Activated CD4-positive, alpha-beta T cell treated with anti-CD3 and anti-CD28 coated beads, Interleukin-2, amount 10 ng/mL, durations not matched to agents 24 days and 14 days (primary cell): Measurements from ENCODE around the gene STT3B. TPM values are rescaled to one million over a fixed set of nuclear protein-coding genes. Genes with fewer than 3 reads are reported as not detected.
"Not testable (repeated sequence)": the region's sequence is repeated elsewhere in the genome, so short reads cannot be mapped to it uniquely, and the experiment has no call there.

ENCODE experiments used
- DNase-seq: peaks from one replicate; pipeline ENCODE4 v3.0.0; 2022
- H3K27ac Mint-ChIP-seq: one replicate; pipeline ENCODE4 v1.8.0; 2022; ENCODE audit warnings: mild to moderate bottlenecking, mixed read lengths
- H3K27me3 Mint-ChIP-seq: one replicate; pipeline ENCODE4 v1.8.0; 2022; ENCODE audit warnings: mixed read lengths
- H3K36me3 Mint-ChIP-seq: one replicate; pipeline ENCODE4 v1.8.0; 2022; ENCODE audit warnings: low read depth, mild to moderate bottlenecking, mixed read lengths
- H3K4me1 Mint-ChIP-seq: one replicate; pipeline ENCODE4 v1.8.0; 2021; ENCODE audit warnings: mixed read lengths
- H3K4me3 Mint-ChIP-seq: one replicate; pipeline ENCODE4 v1.8.0; 2022; ENCODE audit warnings: mild to moderate bottlenecking, moderate library complexity, mixed read lengths
- H3K9me3 Mint-ChIP-seq: one replicate; pipeline ENCODE4 v1.8.0; 2021; ENCODE audit warnings: mixed read lengths
- intact Hi-C: fragments of 100-400 bp; cut with micrococcal nuclease; formaldehyde crosslinking; loops from one replicate; pipeline ENCODE4 v1.15.1; 2023
- total RNA-seq: library from RNA; stranded (reverse); gene quantifications from 2 replicates; pipeline ENCODE4 v1.2.3, GENCODE V29; 2022

Gene STT3B
- total RNA-seq, 1 donor from 2014 or later = 120 TPM

DNA sequence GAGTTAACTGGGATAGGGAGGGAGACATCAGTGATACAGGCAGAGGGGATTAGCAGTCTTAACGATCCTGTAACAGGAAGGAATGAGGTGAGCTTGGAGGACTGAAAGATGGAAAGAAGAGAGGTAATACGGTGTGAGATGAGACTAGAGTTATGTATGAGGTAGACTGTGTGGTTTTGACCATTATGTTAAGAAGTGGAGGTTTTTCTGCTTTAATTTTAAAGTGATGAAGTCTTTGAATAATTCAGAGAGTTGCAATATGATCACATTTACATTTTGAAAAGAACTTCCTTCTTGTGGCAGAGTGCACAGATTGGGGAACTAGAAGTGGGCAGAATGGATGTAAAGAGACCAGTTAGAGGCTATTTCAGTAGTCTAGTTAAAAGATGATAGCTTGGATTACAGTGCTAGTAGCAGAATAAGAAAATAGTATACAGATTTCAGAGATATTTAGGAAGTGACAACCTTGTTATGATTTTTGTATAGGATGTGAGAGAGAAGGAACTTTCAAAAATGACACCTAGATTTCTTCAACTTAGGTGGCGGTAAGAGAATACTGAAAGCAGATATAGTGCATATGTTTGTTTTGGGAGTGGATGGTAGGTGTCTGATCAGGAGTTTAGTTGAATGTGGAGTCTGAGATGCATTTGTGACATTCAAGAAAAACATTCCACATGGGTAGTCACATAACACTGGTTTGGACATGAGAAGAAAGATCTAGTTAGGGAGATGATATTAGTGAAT is 40.5 kb downstream of the STT3B start:
- intact Hi-C loops = no loop called here
- no peak overlapping the region for H3K4me3 Mint-ChIP-seq
- DNase-seq = no peak
- H3K9me3 Mint-ChIP-seq = no peaks in the 10 kb centered on the region
- peaks cover 46% of the 10 kb centered on the region for H3K4me1 Mint-ChIP-seq
- no peaks in the 10 kb centered on the region for H3K27me3 Mint-ChIP-seq
- peaks cover 14% of the 10 kb centered on the region for H3K36me3 Mint-ChIP-seq
- no peak overlapping the region for H3K27ac Mint-ChIP-seq

DNA sequence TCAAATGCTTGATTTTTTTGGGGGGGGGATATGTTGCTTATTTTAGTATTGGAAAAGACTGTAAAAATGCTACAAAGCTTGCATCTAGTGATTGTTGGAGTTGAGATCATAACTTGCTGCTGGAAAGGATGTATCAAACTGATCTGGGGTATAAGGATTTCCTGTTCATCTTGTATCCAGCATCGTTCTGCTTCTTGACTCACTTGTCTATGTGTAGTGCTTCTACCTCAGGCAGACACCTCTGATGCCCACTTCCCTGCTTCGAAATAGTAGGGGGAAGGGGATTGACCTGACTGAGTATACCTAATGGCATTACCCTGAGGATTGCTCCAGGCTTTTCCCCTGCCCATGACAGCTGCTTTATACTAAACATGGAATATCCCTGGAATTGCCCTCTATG is 42.7 kb downstream of the STT3B start:
- peak overlapping the region; percentile 38 for H3K27ac Mint-ChIP-seq
- peaks cover 39% of the 10 kb centered on the region for H3K4me1 Mint-ChIP-seq
- no peaks in the 10 kb centered on the region for H3K9me3 Mint-ChIP-seq
- intact Hi-C loops = no loop called here
- H3K4me3 Mint-ChIP-seq = peak overlapping the region; percentile 8
- peaks cover 28% of the 10 kb centered on the region for H3K36me3 Mint-ChIP-seq
- DNase-seq = peak; percentile 62
- H3K27me3 Mint-ChIP-seq = no peaks in the 10 kb centered on the region

DNA sequence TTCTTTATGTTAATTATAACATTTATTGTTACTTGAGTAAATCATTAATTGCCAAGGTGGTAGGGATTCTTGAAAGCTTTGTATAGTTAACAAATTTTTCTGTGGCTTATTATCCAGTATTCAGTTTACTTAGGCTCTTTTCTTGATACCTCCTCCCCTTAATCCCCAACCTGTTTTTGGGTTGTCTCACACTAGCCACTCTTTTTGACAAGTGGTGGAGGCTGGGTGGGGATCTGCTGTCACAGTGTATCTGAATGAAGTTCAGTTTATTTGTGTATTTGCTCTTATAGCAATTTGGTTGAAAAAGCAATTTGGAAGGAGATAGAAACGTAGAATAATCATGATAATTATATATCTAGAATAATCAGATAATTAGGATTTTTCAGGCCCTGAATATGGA is 43.8 kb downstream of the STT3B start:
- H3K9me3 Mint-ChIP-seq = no peaks in the 10 kb centered on the region
- no peaks in the 10 kb centered on the region for H3K27me3 Mint-ChIP-seq
- no peak overlapping the region for H3K4me3 Mint-ChIP-seq
- peaks cover 34% of the 10 kb centered on the region for H3K4me1 Mint-ChIP-seq
- peaks cover 30% of the 10 kb centered on the region for H3K36me3 Mint-ChIP-seq
- intact Hi-C loops = no loop called here
- DNase-seq = no peak
- no peak overlapping the region for H3K27ac Mint-ChIP-seq

DNA sequence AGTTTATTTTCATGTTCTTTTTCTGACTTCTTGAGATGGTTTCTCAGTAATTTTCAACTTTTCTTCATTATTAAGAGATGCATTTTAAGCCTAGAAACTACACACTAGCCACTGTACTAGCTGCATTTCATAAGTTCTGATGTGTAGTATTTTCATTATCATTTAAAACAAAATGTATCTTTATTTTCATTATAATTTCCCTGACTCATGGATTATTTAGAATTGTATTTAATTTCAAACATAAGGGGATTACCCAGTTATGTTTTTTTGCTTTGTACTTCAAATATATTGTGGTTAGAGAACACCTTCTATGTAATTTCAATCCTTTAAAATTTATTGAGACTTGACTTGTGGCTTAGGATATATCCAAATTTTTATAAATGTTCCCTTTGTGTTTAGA is 44.5 kb downstream of the STT3B start:
- Mint-ChIP-seq H3K4me3 (no peak overlapping the region), H3K36me3 (peaks cover 35% of the 10 kb centered on the region), H3K4me1 (peaks cover 39% of the 10 kb centered on the region), H3K9me3 (no peaks in the 10 kb centered on the region), H3K27ac (no peak overlapping the region), H3K27me3 (no peaks in the 10 kb centered on the region)
- intact Hi-C loops = no loop called here
- no peak for DNase-seq

DNA sequence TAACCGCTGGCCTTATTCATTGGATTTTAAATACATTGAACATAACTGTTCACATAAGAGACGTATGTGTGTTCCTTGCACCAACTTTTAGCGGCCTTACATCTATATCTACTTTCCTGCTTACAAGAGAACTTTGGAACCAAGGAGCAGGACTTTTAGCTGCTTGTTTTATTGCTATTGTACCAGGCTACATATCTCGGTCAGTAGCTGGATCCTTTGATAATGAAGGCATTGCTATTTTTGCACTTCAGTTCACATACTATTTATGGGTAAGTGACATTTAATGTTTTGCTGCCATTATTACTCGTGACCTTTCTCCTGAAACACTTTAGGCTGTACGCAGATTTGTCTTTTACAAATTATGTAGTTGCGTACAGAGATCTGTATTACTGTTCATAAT is 47.1 kb downstream of the STT3B start:
- Mint-ChIP-seq H3K4me3 (no peak overlapping the region), H3K4me1 (peaks cover 48% of the 10 kb centered on the region), H3K27ac (no peak overlapping the region), H3K9me3 (peaks cover 11% of the 10 kb centered on the region), H3K27me3 (no peaks in the 10 kb centered on the region), H3K36me3 (peaks cover 56% of the 10 kb centered on the region)
- intact Hi-C loops = no loop called here
- no peak for DNase-seq

DNA sequence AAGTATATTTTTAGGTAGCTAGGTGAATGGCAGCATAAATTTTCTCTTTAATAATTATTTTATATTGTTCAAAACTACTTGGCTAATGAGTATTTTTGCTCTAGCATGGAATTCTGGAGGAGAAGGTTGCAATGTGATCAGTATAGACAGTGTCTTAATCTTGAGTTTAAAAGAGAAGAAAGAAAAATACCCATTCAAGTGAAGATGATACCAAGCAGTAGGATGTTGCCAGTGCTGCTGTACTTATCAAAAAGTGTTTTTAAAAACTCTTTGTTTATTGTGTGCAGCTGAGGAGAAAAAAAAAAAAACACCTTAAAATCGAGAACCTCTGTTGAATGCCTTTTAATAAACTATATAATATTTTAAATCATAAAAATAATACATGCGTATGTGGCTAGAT is 47.9 kb downstream of the STT3B start:
- no peak for DNase-seq
- peaks cover 14% of the 10 kb centered on the region for H3K9me3 Mint-ChIP-seq
- peaks cover 41% of the 10 kb centered on the region for H3K4me1 Mint-ChIP-seq
- peaks cover 60% of the 10 kb centered on the region for H3K36me3 Mint-ChIP-seq
- intact Hi-C loops = no loop called here
- no peak overlapping the region for H3K27ac Mint-ChIP-seq
- no peaks in the 10 kb centered on the region for H3K27me3 Mint-ChIP-seq
- no peak overlapping the region for H3K4me3 Mint-ChIP-seq

DNA sequence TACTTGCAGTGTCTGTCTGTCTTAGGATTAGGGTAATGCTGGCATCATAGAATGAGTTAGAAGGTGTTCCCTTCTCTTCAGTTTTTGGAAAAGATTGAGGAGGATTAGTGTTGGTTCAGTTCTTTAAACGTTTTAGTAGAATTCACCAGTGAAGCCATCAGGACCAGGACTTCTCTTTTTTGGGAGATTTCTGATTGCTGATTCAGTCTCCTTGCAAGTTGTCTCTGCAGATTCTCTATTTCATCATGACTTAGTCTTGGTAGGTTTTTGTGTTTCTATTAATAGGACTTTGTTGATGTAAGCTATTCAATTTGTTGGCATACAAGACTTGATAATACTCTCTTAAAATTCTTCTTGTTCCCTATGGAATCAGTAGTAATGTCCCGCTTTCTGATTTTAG is 48.9 kb downstream of the STT3B start:
- no peak overlapping the region for H3K4me3 Mint-ChIP-seq
- H3K4me1 Mint-ChIP-seq = peaks cover 37% of the 10 kb centered on the region
- H3K27me3 Mint-ChIP-seq = no peaks in the 10 kb centered on the region
- peaks cover 19% of the 10 kb centered on the region for H3K9me3 Mint-ChIP-seq
- H3K27ac Mint-ChIP-seq = no peak overlapping the region
- peaks cover 68% of the 10 kb centered on the region for H3K36me3 Mint-ChIP-seq
- no peak for DNase-seq
- intact Hi-C loops = no loop called here

DNA sequence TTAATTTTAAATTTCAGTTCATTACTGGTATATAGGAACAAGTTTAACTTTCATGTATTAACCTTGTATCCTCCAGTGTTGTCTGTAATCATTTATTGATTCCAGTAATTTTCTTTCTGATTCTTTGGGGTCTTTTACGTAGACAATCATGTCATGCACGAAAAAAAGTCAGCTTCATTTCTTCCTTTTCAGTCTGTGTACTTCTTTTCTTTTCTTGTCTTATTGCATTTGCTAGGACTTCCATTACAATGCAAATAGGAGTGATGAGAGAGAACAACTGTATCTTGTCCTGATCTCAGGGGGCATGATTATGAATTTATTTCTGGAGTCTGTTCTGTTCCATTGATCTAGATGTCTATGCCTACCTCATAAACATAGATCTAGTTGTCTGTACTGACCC is 56.5 kb downstream of the STT3B start:
- H3K27ac Mint-ChIP-seq = no peak overlapping the region
- no peaks in the 10 kb centered on the region for H3K27me3 Mint-ChIP-seq
- H3K36me3 Mint-ChIP-seq = peaks cover 83% of the 10 kb centered on the region
- intact Hi-C loops = no loop called here
- no peak overlapping the region for H3K4me3 Mint-ChIP-seq
- peaks cover 21% of the 10 kb centered on the region for H3K4me1 Mint-ChIP-seq
- H3K9me3 Mint-ChIP-seq = peaks cover 35% of the 10 kb centered on the region
- no peak for DNase-seq

DNA sequence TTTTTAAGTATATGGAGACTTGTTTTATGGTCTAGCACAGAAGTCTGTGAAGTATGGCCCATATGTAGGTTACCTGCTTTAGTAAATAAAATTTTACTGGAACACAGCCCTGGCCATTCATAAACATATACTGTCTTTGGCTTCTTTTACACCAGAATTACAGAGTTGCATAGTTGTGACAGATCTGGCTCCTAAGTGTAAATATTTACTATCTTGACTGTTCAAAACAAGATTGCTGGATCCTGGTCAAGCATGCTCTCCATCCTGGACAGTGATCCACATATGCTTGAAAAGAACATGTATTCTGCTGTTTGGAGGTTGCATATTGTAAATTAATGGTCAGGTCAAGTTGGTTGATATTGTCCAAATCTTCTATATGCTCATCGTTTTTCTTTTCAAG is 57.9 kb downstream of the STT3B start:
- intact Hi-C loops = loop anchor here (5.0 kb wide), 2 partner anchors 47 to 53 kb away; no protein-coding TSS in a partner anchor
- H3K4me3 Mint-ChIP-seq = no peak overlapping the region
- H3K4me1 Mint-ChIP-seq = peaks cover 30% of the 10 kb centered on the region
- peaks cover 32% of the 10 kb centered on the region for H3K9me3 Mint-ChIP-seq
- no peak overlapping the region for H3K27ac Mint-ChIP-seq
- no peaks in the 10 kb centered on the region for H3K27me3 Mint-ChIP-seq
- peaks cover 91% of the 10 kb centered on the region for H3K36me3 Mint-ChIP-seq
- DNase-seq = no peak

DNA sequence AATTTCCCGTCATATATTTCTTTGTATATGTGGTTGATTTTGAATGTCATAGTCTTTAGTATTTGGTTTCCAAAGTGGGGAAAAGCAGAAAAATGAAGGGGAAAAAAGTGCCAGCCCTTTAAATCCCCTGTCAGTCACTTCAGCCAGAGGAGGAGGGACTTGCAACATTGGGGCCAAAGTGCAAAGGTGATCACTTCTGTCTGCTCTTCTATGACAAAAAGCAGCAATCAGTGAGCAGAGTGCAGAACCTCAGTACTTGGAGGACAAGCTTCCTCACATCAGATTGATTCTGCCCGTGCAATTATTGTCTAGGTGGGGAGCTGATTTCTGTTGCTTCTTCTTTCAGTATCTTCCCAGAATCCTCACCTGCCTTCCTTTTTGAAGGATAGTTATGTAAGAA is 60.0 kb downstream of the STT3B start:
- no peak for DNase-seq
- Mint-ChIP-seq H3K9me3 (peaks cover 26% of the 10 kb centered on the region), H3K27ac (no peak overlapping the region), H3K4me3 (peak overlapping the region; percentile 0), H3K4me1 (peaks cover 33% of the 10 kb centered on the region), H3K27me3 (no peaks in the 10 kb centered on the region), H3K36me3 (peaks cover 84% of the 10 kb centered on the region)
- intact Hi-C loops = loop anchor here (5.0 kb wide), 2 partner anchors 45 to 55 kb away; no protein-coding TSS in a partner anchor

DNA sequence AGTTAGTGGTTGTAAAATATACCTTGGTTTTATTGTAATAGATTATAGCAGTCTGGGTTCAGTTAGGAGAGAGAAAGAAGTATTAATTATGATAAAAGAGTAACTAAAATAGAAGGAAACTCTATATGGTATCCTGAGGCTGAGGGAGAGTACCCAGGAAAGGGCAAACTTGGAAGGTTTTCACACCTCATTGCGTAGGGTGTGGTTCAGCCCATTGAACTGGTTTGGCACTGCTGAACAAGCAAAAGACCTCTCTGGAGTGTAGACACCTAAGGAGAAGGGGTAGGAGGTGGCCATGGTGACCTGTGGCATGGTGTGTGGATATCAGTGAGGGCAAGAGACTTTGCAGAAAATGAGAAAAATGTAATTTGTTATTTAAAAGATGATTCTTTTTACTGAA is 63.5 kb downstream of the STT3B start:
- peak overlapping the region; percentile 65 for H3K27ac Mint-ChIP-seq
- no peak for DNase-seq
- H3K27me3 Mint-ChIP-seq = no peaks in the 10 kb centered on the region
- peaks cover 19% of the 10 kb centered on the region for H3K9me3 Mint-ChIP-seq
- H3K4me3 Mint-ChIP-seq = no peak overlapping the region
- peaks cover 77% of the 10 kb centered on the region for H3K36me3 Mint-ChIP-seq
- intact Hi-C loops = no loop called here
- peaks cover 33% of the 10 kb centered on the region for H3K4me1 Mint-ChIP-seq

DNA sequence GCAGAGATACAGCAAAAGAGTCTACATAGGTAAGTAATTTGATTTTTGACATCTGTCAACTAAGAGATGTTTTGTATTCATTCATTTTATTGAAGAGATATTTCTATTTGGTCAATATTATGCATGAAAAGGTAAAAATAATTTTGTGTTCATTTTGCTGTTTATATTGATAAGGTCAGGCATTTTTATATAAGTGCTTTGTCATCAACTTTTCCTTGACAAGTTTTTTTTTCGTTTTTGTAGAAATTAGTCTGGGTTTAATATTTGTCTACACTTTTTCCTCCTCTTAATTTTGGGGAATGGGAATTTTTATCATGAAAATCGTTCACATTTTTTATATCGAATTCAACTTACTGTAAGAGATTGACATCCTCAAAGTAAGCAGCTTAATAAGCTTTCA is 67.7 kb downstream of the STT3B start:
- intact Hi-C loops = no loop called here
- Mint-ChIP-seq H3K9me3 (peaks cover 4% of the 10 kb centered on the region), H3K4me1 (peaks cover 11% of the 10 kb centered on the region), H3K36me3 (peaks cover 76% of the 10 kb centered on the region), H3K27ac (no peak overlapping the region), H3K4me3 (no peak overlapping the region), H3K27me3 (no peaks in the 10 kb centered on the region)
- DNase-seq = no peak

DNA sequence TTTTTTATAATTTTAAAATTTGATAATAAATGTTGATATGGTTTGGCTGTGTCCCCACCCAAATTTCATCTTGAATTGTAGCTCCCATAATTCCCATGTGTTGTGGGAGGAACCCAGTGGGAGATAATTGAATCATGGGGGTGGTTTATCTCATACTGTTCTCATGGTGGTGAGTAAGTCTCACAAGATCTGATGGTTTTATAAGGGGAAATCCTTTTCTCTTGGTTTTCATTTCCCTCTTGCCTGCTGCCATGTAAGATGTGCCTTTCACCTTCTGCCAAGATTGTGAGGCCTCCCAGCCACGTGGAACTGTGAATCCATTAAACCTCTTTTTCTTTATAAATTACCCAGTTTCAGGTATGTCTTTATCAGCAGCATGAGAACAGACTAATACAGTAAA is 72.6 kb downstream of the STT3B start:
- peaks cover 18% of the 10 kb centered on the region for H3K4me1 Mint-ChIP-seq
- DNase-seq, H3K27ac Mint-ChIP-seq, H3K27me3 Mint-ChIP-seq, intact Hi-C loops, H3K4me3 Mint-ChIP-seq: not testable (repeated sequence)
- peaks cover 79% of the 10 kb centered on the region for H3K36me3 Mint-ChIP-seq
- H3K9me3 Mint-ChIP-seq = peaks cover 21% of the 10 kb centered on the region

DNA sequence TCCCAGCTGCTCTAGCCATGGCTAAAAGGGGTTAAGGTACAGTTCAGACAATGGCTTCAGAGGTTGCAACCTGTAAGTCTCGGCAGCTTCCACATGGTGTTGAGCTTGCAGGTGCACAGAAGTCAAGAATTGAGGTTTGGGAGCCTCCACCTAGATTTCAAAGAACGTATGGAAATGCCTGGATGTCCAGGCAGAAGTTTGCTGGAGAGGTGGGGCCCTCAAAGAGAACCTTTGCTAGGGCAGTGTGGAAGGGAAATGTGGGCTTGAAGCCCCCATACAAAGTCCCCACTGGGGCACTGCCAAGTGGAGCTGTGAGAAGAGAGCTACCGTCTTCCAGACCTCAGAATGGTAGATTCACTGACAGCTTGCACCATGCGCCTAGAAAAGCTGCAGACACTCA is 73.7 kb downstream of the STT3B start:
- Mint-ChIP-seq H3K27me3 (no peaks in the 10 kb centered on the region), H3K36me3 (peaks cover 78% of the 10 kb centered on the region), H3K4me3 (no peak overlapping the region), H3K4me1 (peaks cover 22% of the 10 kb centered on the region), H3K27ac (no peak overlapping the region), H3K9me3 (peaks cover 18% of the 10 kb centered on the region)
- intact Hi-C loops = no loop called here
- DNase-seq = no peak
